DLD1 (cell line): ENCODE measurements around the gene TAS2R20.
"Not testable (repeated sequence)": the region's sequence is repeated elsewhere in the genome, so short reads cannot be mapped to it uniquely, and the experiment has no call there.

Experiments
- in situ Hi-C: cut with HindIII; loops from 2 replicates; pipeline ENCODE4 v1.10.0; 2017; ENCODE audit warnings: low sequenced_read_pairs

The TAS2R20 gene, protein sequence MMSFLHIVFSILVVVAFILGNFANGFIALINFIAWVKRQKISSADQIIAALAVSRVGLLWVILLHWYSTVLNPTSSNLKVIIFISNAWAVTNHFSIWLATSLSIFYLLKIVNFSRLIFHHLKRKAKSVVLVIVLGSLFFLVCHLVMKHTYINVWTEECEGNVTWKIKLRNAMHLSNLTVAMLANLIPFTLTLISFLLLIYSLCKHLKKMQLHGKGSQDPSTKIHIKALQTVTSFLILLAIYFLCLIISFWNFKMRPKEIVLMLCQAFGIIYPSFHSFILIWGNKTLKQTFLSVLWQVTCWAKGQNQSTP

DNA sequence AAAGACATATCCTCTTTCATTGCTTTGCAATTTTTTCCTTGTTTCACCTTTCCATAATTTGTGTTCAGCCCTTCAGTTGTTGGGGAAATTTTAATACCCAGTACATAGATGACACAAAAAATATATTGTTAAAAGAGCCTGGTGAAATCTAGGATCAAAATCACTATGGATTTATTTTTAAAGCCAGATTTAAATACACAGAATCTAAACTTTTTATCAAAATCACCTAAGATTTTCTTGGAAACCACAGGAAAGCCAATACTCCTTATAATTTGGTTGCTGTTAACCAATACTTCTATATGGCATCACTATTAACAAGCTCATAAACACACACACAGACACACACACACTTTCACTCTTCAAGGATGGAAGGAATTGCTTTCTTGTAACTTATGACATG, at the start of gene TAS2R20:
Gene TAS2R20, minus strand, starts transcription at position 101 of the 400 bp plus-strand sequence. CDS start 429 bp downstream, outside the sequence.
- in situ Hi-C loops, result no loop called here

DNA sequence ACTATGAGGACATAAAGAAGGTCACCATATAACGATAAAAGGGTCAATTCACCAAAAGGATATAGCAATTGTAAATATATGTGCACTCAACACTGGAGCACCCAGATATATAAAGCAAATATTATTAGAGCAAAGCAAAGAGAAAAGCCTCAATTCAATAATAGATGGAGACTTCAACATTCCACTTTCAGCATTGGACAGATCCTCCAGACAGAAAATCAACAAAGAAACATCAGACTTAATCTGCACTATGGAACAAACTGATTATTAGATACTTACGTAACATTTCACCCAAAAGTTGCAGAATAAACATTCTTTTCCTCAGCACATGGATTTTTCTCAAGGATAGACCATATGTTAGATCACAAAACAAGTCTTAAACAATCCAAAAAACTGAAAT, 43.3 kb upstream of the TAS2R20 start:
- in situ Hi-C loops, result not testable (repeated sequence)

DNA sequence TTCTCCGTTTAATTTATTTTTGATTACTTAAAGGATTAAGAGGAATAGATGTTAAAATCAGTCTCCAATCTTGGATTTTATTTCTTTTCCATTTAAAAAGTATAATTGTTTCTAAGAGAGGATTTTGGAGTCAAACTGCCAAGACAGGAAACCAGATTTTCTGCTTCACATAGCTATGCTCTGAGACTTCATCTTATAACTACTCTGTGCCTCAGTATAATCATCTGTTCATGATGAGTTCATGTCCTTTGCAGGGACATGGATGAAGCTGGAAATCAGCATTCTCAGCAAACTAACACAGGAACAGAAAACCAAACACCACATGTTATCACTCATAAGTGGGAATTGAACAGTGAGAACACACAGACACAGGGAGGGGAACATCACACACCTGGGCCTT, 42.1 kb upstream of the TAS2R20 start:
- in situ Hi-C loops, result no loop called here

DNA sequence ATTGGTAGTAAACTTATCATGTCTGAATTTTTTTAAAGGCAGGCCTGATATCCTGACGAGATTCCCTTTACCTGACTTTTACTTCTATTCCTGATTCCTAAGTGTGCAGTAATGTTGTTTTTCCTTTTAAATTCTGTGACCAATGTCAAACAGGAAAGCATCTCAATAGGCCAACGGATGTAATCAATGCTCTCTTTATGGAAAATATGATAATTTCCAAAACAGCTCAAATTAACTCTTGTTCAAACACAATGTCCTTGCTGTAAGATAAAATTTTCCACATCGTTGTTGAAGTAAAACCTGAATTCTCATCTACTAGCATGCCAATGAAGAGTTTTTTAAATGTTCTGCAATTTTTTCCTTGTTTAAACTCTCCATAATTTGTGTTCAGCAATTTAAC, 41.1 kb upstream of the TAS2R20 start:
- in situ Hi-C loops, result no loop called here

DNA sequence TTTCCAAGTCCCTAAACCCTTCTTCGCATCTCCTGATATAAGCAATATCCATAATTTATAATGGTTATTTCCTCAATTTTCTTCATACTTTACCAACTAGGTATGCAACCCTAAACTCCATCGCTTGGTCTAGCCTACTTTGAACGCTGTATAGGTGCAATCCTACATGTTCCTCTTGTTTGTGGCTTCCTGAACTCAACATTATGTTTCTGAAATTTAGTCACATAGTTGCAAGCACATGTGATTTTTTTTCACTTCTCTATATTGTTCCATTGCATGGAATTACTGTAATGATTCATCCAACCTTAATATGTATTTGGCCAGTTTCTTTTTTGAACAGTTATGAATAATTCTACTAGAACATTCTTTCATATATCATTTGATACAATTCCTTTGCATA, 35.9 kb upstream of the TAS2R20 start:
- in situ Hi-C loops, result not testable (repeated sequence)

DNA sequence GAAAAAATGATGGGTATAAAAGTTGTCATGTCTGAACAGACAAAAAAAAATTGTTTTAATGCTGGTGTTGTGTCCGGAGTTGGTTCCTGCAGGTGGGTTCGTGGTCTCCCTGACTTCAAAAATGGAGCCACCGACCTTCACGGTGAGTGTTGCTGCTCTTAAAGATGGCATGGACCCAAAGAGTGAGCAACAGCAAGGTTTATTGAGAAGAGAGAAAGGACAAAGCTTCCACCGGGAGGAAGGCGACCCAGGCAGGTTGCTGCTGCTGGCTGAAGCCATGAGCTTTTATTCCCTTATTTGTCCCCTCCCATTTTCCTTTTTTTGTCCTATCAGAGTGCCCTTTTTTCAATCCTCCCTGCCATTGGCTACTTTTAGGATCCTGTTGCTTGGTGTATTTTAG, 33.2 kb upstream of the TAS2R20 start, which contains the start of gene TAS2R31:
Gene TAS2R31, minus strand, starts transcription at position 101 of the 400 bp plus-strand sequence. Its CDS starts 72 bp downstream, at position 29.
- in situ Hi-C loops, result no loop called here

DNA sequence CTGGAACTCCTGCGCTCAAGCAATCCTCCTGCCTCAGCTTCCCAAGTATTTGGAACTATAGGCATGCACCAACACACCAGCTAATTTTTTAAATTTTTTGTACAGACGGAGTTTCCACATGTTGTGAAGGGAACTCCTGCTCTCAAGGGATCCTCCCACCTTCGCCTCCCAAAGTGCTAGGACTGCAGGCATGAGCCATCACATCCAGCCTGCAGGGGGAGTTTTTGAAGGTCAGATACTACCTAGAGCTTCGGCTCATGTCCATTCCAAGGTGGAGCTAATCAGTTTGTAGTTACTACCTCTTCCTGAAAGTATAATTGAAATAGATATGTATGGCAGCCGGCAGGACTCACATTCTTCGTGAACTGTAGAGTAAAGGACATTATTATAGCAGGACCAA, 28.0 kb upstream of the TAS2R20 start:
- in situ Hi-C loops, result no loop called here

DNA sequence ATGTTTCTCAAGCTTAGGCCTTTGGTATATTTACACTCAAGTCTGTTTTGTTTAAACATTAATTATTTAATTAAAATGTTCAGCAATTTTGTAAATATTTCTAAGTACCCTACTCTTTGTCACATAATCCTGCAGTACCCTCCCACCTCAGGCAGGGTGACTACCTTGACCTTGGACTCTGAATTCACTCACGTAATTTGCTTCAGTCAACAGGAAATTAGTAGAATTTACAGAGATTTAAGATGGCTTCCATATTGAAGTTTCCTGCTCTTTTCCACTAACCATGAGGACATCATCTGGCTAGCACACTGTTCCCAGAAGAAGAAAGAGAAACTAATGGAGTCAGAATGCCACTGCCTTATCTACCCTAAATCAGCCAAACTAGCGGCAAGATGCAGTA, 25.3 kb upstream of the TAS2R20 start:
- in situ Hi-C loops, result no loop called here

DNA sequence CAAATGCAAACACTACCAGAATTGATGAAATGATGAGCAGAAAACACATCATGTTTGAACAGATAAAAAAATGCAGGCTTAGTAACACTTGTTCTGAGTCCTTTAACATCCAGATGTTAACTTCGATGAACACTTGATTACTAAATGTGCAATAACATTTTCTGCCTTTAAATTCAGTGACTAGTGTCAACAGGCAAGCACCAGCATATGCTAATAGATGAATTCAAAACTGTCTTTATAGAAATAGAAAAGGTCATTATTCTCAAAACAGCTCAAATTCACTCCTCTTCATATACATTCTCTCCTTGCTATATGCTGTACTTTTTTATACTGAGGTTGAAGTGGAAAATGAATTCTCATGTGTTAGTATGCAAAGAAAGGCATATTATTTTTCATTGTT, 24.4 kb upstream of the TAS2R20 start, which contains the start of gene TAS2R19:
Gene TAS2R19, minus strand, starts transcription at position 101 of the 400 bp plus-strand sequence. Its CDS starts 49 bp downstream, at position 52.
- in situ Hi-C loops, result no loop called here

DNA sequence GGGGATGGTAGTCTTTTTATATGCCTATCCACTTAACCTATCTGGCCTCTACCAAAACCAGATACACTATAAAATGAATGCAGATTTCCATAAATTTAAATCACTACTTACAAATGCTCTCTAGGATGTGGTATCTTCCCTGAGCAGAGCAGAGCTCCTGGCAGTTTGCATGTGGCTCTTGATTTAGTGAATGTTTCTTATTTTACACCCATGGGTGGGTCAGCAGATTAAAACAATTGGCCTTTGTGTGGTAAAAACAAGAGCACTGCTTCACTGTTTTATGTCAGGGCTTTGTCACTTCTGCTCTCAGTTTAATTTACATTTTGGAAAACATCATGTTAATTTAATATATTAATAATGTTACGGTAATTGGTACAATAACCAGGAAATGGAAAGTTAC, 18.8 kb upstream of the TAS2R20 start:
- in situ Hi-C loops, result loop anchor here (10.0 kb wide), 1 partner anchor 58 kb away; no protein-coding TSS in a partner anchor

DNA sequence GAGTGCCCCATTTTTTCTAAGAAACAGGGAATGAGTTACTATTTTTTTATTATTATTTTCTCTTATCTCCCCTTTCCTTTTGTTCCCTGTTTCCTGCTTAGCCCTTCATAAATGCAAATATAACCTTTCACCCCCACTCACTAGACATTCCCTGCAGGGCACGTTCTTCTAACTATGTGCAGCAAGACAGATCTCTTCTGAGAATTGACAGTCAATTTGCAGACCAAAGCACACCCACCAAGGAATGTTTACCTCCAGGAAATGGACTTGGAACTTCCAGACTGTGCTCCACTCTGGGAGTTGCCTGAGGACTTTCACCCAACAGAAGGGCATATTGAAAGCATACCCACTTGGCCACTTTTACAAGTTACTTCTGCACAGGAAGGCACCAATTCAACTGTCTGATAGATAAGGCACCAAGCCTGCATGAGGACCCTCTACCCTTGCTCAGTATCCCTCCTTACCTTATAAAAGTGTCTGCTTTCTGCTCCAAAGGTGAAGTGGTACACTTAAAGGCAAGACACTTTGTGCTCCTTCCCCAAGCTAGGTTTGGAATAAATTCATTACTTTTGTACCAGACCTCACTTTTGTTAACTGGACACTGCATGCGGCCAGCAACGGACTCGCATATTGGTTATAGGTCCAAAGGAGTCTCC, 17.8 kb upstream of the TAS2R20 start:
- in situ Hi-C loops, result loop anchor here (10.0 kb wide), 1 partner anchor 59 kb away; no protein-coding TSS in a partner anchor

DNA sequence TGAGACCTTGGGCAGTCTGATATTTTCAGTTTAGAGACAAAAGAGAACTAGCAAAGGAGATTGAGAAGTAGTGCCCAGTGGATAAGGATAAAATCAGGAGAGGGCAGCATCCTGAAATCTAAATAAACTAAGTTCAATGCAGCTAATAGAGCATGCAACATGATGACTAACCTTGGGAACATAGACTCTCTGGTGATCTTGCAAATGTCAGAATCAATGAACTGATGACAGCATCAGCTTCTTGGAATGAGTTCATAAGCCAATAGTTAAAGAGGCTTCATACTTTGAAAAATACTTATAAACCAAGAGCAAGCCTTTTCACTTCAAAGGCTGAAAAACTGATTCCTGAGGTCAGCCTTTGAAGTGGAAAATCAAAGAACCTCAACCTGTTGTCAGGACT, 16.1 kb upstream of the TAS2R20 start:
- in situ Hi-C loops, result loop anchor here (10.0 kb wide), 1 partner anchor 61 kb away; no protein-coding TSS in a partner anchor

DNA sequence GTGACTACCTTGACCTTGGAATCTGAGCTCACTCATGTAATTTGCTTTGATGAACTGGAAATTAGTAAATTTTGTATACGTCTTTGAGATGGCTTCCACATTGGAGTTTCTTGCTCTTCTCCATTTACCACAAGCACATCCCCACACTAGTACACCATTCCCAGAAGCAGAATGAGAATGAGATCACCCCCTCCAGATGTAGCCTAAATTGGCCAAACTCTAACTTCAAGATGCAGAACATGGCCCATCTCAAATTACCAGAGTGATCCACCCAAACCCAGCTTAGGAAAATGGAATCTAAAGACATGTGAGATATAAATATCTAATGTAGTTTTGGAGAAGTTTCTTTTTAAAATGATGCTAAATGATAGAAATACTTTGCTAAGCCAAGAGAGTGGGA, 9.5 kb upstream of the TAS2R20 start:
- in situ Hi-C loops, result no loop called here

DNA sequence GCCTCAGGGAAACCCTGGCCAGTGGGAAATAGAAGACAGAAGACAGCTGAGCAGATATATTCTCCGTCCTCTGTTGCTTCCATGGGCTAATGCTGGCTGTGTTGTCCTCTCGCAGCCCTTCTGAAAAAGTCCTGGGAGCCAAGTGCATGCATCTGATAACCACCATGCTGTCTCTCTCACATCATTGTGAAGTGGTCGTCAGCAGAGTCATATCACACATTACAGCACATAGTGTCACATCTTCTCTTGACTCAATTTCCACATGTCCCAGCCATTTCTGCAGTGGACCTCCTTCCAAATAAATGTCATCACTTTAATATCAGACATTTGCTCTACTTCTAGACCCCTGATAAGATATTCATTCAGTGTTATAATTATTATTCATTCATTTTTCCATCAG, 3.8 kb downstream of the TAS2R20 start:
- in situ Hi-C loops, result no loop called here

DNA sequence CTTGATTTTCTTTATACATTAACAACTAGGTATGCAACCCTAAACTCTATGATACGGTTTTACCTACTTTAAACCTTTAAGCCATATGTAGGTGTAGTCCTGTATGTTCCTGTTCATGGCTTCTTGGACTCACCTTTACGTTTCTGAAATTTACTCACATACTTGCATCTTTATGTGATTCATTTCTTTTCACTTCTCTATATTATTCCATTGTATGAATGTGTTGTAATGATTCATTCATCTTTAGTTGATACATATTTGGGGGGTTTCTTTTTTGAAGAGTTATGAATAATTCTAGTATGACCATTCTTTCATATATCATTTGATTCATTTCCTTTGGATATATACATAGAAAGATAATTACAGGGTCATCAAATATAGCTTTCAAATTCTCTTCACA, 9.0 kb downstream of the TAS2R20 start:
- in situ Hi-C loops, result no loop called here

DNA sequence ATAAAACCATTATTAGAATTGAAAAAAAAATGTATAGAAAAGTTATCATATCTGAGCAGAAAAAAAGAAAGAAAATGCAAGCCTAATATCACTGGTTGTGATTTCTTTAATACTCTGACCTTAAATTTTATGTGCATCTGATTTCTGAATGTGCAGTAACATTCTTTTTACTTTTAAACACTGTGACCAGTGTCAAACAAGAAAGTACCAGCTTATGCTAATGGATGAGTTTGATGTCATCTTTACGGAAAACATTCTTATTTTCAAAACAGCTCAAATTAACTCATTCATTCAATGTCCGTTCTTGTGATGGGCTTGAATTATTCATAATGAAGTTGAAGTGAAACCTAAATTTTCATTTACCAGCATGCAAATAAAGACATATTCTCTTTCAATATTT, 11.3 kb downstream of the TAS2R20 start, which contains the start of gene TAS2R50:
Gene TAS2R50, minus strand, starts transcription at position 101 of the 400 bp plus-strand sequence. Its CDS starts 52 bp downstream, at position 49.
- in situ Hi-C loops, result no loop called here

DNA sequence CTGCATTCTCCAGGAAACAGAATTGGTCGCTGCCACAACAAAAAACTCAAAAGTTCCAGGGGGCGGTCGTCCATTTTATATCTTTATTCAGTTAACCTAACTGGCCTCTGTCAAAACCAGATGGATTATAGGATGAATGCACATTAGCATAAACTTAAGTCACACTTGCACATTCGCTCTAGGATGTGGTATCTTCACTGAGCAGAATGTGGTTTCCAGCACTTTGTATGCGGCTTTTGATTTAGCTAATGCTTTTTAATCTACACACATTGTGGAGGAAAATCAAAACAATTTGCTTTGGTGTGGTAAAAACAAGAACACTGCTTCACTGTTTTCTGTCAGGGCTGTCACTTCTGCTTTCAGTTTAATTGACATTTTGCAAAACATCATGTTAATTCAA, 15.9 kb downstream of the TAS2R20 start:
- in situ Hi-C loops, result no loop called here

DNA sequence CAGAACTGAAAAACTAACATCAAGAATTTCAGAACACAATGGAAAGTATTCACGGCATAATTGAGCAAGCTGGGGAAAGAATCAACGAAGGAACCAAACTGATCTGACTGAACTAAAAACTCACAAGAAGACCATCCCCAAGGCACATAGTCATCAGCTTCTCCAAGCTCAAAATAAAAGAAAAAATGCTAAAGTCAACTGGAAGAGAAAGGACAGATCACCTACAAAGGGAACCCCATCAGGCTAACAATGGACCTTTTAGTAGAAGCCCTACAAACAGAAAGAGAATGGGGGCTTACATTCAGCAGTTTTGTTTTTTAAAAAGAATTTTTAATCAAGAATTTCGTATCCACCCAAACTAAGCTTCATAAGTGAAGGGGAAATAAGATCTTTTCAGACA, 23.1 kb downstream of the TAS2R20 start:
- in situ Hi-C loops, result no loop called here

DNA sequence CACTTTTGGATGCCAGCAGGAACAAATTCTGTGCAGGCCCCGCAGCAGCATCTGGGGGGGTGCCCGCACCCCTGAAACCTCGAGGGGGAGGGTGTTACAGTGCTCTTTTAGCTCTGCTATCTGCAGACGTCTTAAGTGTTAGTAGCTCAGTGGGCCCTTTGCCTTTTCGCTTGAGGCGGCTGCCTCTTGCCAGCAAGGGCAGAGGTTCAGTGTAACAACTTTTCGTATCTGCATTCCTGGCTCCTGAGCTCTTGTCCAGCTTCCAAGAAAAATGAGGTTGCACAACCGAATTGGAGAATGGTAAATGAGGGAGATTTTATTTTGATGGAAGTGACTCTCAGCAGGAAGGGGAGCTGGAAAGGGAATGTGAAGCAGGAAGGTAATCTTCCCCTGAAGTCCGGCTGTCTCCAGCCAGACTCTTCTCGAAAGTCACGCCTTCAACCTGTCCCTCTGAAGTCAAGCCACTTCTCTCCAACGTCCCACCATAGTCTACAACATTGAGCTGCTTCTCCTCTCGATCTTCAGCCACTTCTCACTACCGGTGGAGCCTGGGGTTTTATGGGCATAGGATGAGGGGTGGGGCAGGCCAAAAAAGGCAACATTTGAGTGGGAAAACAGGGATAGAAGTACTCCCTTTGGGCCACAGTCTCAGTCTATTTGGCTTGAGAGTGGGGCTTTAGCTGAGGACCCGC, 29.2 kb downstream of the TAS2R20 start:
- in situ Hi-C loops, result no loop called here

DNA sequence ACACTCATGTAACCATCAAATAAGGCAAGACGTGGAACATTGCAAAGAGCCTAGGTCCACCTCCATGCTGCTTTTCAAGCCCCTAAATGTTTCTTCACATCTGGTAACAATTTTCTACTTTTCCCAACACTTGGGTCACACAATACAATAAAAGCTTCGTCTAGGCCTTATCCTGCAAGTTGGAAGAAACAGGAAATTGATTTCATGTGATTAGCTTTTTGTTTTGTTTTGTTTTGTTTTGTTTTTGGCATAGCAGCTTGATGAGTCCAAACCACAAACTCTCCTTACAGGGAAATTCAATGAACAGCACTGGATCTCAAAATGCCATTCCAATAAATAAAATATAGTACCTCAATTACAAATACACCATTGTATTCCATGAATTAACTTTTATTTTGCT, 30.7 kb downstream of the TAS2R20 start:
- in situ Hi-C loops, result no loop called here

DNA sequence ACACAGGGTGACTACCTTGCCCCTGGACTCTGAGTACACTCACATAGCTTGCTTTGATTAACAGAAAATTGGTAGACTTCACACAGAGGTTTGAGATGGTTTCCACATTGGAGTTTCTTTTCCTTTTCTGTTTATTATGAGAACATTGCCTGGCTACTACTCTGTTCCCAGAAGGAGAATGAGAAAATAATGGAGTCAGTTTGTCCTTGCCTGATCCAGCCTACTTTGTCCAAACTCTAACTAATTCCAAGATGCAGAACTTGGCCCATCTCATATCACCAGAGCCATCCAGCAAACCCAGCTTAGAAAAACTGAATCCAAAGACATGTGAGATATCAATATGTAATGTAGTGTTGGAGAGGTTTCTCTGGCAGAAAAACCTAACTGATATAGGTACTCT, 31.8 kb downstream of the TAS2R20 start:
- in situ Hi-C loops, result no loop called here
